SK-N-SH treated with all-trans-retinoic acid at 6 μM for 48 hours (cell line): ENCODE measurements around the gene RABGGTA.

ENCODE experiments used
- ARNTL ChIP-seq: fragments of 450-650 bp; formaldehyde crosslinking; IDR thresholded peaks from 2 replicates; pipeline ENCODE4 v1.5.0; 2020; ENCODE audit warnings: low read depth, mild to moderate bottlenecking, moderate library complexity, borderline replicate concordance
- CSDC2 ChIP-seq: fragments of 250-450 bp; sonication (Bioruptor Pico); IDR thresholded peaks from 2 replicates; pipeline ENCODE4 v1.5.0; 2020; ENCODE audit warnings: mild to moderate bottlenecking, moderate library complexity
- ESRRG ChIP-seq: fragments of 250-450 bp; sonication (Bioruptor Pico); IDR thresholded peaks from 2 replicates; pipeline ENCODE4 v1.6.1; 2021; ENCODE audit warnings: mild to moderate bottlenecking
- OSR1 ChIP-seq: fragments of 250-450 bp; sonication (Bioruptor Pico); IDR thresholded peaks from 2 replicates; pipeline ENCODE4 v1.8.0; 2022; ENCODE audit warnings: moderate library complexity, mild to moderate bottlenecking, inconsistent platforms
- PATZ1 ChIP-seq: fragments of 250-450 bp; sonication (Bioruptor Pico); IDR thresholded peaks from 2 replicates; pipeline ENCODE4 v1.8.0; 2020; ENCODE audit warnings: mild to moderate bottlenecking, moderate library complexity, borderline replicate concordance
- POU6F1 ChIP-seq: fragments of 250-450 bp; sonication (Bioruptor Pico); IDR thresholded peaks from 2 replicates; pipeline ENCODE4 v1.8.0; 2021; ENCODE audit warnings: low read depth, mild to moderate bottlenecking, moderate library complexity, borderline replicate concordance
- PPARA ChIP-seq: fragments of 250-450 bp; sonication (Bioruptor Pico); IDR thresholded peaks from 2 replicates; pipeline ENCODE4 v1.5.0; 2020; ENCODE audit warnings: mild to moderate bottlenecking, borderline replicate concordance
- RARB ChIP-seq: fragments of 250-450 bp; sonication (Bioruptor Pico); IDR thresholded peaks from 2 replicates; pipeline ENCODE4 v1.8.0; 2021; ENCODE audit warnings: mild to moderate bottlenecking, moderate library complexity
- TOX ChIP-seq: fragments of 250-450 bp; sonication (Bioruptor Pico); IDR thresholded peaks from 2 replicates; pipeline ENCODE4 v1.8.0; 2021; ENCODE audit warnings: mild to moderate bottlenecking, moderate library complexity, borderline replicate concordance
- ZFP3 ChIP-seq: fragments of 250-450 bp; sonication (Bioruptor Pico); IDR thresholded peaks from 2 replicates; pipeline ENCODE4 v1.5.0; 2020; ENCODE audit warnings: mild to moderate bottlenecking, moderate library complexity
- ZFP30 ChIP-seq: fragments of 450-650 bp; formaldehyde crosslinking; IDR thresholded peaks from 2 replicates; pipeline ENCODE4 v1.5.0; 2022; ENCODE audit warnings: mild to moderate bottlenecking, moderate library complexity
- TF ChIP-seq, protein P1 (sequence below): fragments of 250-450 bp; sonication (Bioruptor Pico); IDR thresholded peaks from 2 replicates; pipeline ENCODE4 v1.5.1; 2020; ENCODE audit warnings: low read depth, mild to moderate bottlenecking, moderate library complexity
- TF ChIP-seq, protein P2 (sequence below): fragments of 250-450 bp; sonication (Bioruptor Pico); IDR thresholded peaks from 2 replicates; pipeline ENCODE4 v1.5.0; 2020; ENCODE audit warnings: mild to moderate bottlenecking, moderate library complexity

DNA sequence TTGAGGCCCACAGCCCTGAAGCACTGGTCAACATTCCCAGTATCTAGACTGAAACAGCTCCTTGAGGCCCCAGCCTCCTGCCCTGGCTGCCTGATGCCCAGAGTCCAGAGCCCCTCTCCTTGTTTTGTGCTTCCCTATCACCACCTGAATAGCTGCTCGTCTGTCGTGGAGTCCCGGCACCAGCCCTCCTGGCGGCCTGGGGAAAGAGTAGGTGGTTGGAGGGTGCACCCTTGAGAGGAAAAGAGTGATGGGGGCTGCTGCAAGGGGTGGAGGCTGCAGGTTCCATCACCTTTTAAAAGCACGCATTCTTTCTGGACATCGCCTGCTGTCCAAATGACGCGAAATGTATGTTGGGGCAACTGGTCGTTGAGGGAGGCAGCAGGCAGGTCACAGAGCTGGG is 3.2 kb downstream of the RABGGTA start:
- TF ChIP-seq CSDC2 (CRISPR knock-in tag) = no peak
- TF ChIP-seq ARNTL (CRISPR knock-in tag) = no peak
- TF ChIP-seq RARB (CRISPR knock-in tag) = no peak
- no peak for TF ChIP-seq PATZ1
- TF ChIP-seq OSR1 (CRISPR knock-in tag) = no peak
- TF ChIP-seq, protein P1, sequence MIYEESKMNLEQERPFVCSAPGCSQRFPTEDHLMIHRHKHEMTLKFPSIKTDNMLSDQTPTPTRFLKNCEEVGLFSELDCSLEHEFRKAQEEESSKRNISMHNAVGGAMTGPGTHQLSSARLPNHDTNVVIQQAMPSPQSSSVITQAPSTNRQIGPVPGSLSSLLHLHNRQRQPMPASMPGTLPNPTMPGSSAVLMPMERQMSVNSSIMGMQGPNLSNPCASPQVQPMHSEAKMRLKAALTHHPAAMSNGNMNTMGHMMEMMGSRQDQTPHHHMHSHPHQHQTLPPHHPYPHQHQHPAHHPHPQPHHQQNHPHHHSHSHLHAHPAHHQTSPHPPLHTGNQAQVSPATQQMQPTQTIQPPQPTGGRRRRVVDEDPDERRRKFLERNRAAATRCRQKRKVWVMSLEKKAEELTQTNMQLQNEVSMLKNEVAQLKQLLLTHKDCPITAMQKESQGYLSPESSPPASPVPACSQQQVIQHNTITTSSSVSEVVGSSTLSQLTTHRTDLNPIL = no peak
- no peak for TF ChIP-seq ZFP30
- TF ChIP-seq PPARA (CRISPR knock-in tag) = no peak
- TF ChIP-seq TOX (CRISPR knock-in tag) = no peak
- TF ChIP-seq, protein P2, sequence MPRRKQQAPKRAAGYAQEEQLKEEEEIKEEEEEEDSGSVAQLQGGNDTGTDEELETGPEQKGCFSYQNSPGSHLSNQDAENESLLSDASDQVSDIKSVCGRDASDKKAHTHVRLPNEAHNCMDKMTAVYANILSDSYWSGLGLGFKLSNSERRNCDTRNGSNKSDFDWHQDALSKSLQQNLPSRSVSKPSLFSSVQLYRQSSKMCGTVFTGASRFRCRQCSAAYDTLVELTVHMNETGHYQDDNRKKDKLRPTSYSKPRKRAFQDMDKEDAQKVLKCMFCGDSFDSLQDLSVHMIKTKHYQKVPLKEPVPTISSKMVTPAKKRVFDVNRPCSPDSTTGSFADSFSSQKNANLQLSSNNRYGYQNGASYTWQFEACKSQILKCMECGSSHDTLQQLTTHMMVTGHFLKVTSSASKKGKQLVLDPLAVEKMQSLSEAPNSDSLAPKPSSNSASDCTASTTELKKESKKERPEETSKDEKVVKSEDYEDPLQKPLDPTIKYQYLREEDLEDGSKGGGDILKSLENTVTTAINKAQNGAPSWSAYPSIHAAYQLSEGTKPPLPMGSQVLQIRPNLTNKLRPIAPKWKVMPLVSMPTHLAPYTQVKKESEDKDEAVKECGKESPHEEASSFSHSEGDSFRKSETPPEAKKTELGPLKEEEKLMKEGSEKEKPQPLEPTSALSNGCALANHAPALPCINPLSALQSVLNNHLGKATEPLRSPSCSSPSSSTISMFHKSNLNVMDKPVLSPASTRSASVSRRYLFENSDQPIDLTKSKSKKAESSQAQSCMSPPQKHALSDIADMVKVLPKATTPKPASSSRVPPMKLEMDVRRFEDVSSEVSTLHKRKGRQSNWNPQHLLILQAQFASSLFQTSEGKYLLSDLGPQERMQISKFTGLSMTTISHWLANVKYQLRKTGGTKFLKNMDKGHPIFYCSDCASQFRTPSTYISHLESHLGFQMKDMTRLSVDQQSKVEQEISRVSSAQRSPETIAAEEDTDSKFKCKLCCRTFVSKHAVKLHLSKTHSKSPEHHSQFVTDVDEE (CRISPR knock-in tag) = no peak
- TF ChIP-seq ESRRG (CRISPR knock-in tag) = no peak
- TF ChIP-seq ZFP3 (CRISPR knock-in tag) = no peak
- no peak for TF ChIP-seq POU6F1 (CRISPR knock-in tag)
